HepG2 (cell line): Measurements from ENCODE around the gene IL26. TPM values are rescaled to one million over a fixed set of nuclear protein-coding genes. Genes with fewer than 3 reads are reported as not detected.

Experiments used
- ATAC-seq: fragments of 200-7000 bp; cut with Tn5 transposase; 3 replicates; pipeline ENCODE4 v1.9.1; 2020; ENCODE audit warnings: mild to moderate bottlenecking, moderate library complexity
- BruUV-seq: library from RNA; stranded (reverse); fragments of 400-500 nt; replicated peaks from 2 replicates; lab custom pipeline; 2021; lab: Mats Ljungman, UMichigan
- CTCF ChIA-PET: fragments of 300-600 bp; formaldehyde crosslinking; extraction: SDS; loops from one replicate; lab custom pipeline; 2021; ENCODE audit warnings: low total read pairs, inconsistent platforms, low intra/inter-chr PET ratio; lab: Yijun Ruan, JAX
- POLR2A ChIA-PET: fragments of 350-600 bp; sonication (Branson Sonifier 250); formaldehyde crosslinking; loops from one replicate; lab custom pipeline; 2020; ENCODE audit warnings: antibody characterized with exemption, inconsistent platforms; lab: Yijun Ruan, JAX
- DNase-seq: peaks from one replicate; pipeline ENCODE4 v3.0.0-alpha.2; 2015; ENCODE audit warnings: low spot score
- FAIRE-seq: peaks from 3 replicates; lab custom pipeline; 2011; peaks lifted over from hg19 to GRCh38; lab: Jason Lieb, UNC
- H2AFZ ChIP-seq: one replicate; pipeline ENCODE4 v1.6.1; 2011; ENCODE audit warnings: low read length, inconsistent platforms
- H3K27ac ChIP-seq: fragments of 300-600 bp; 3 replicates; pipeline ENCODE4 v1.8.0; 2011; ENCODE audit warnings: mixed run types, mild to moderate bottlenecking, mixed read lengths, low read length, inconsistent platforms; ENCODE audit not compliant: insufficient read depth; ENCODE audit errors: extremely low read length
- H3K27me3 ChIP-seq, 2 experiments: fragments of 200-600 bp in 1 of 2; 2 replicates in 1 of 2; 3 replicates in 1 of 2; pipeline versions ENCODE4 v1.6.0 to v1.8.0; 2011; ENCODE audit warnings: low read length in 2 of 2, mild to moderate bottlenecking in 2 of 2, moderate library complexity in 2 of 2, inconsistent platforms in 1 of 2; ENCODE audit not compliant: insufficient read depth in 2 of 2, control insufficient read depth in 1 of 2
- H3K36me3 ChIP-seq, 2 experiments: fragments of 200-600 bp in 1 of 2; replicated peaks in 1 of 2; 2 replicates in 1 of 2; 3 replicates in 1 of 2; pipeline versions ENCODE4 v1.5.1 to v1.8.0; 2011; ENCODE audit warnings: low read length in 2 of 2, inconsistent platforms in 1 of 2; ENCODE audit not compliant: insufficient read depth in 2 of 2, control insufficient read depth in 1 of 2
- H3K4me1 ChIP-seq: 2 replicates; pipeline ENCODE4 v1.5.1; 2012; ENCODE audit warnings: low read length, inconsistent platforms; ENCODE audit not compliant: insufficient read depth
- H3K4me2 ChIP-seq: 2 replicates; pipeline ENCODE4 v1.6.0; 2011; ENCODE audit warnings: low read depth, low read length, inconsistent platforms
- H3K4me3 ChIP-seq, 3 experiments: fragments of 200-600 bp in 1 of 3; sonication (generic), shearing (Covaris generic) in 1 of 3; replicated peaks in 1 of 3; 2 replicates each; pipeline ENCODE4 v1.5.1; 2011 to 2016; ENCODE audit warnings: low read length in 3 of 3, inconsistent platforms in 2 of 3, low read depth in 2 of 3, mild to moderate bottlenecking in 2 of 3, control low read depth in 1 of 3, mixed read lengths in 1 of 3; ENCODE audit not compliant: insufficient read depth in 1 of 3
- H3K79me2 ChIP-seq: one replicate; pipeline ENCODE4 v1.6.1; 2011; ENCODE audit warnings: low read length, inconsistent platforms; ENCODE audit not compliant: insufficient read depth
- H3K9ac ChIP-seq: 2 replicates; pipeline ENCODE4 v1.6.0; 2011; ENCODE audit warnings: mild to moderate bottlenecking, low read depth, low read length, inconsistent platforms; ENCODE audit not compliant: insufficient read depth
- H3K9me3 ChIP-seq: 2 replicates; pipeline ENCODE4 v1.5.1; 2012; ENCODE audit warnings: mild to moderate bottlenecking, low read length
- H4K20me1 ChIP-seq: 2 replicates; pipeline ENCODE4 v1.6.0; 2011; ENCODE audit warnings: inconsistent platforms, mild to moderate bottlenecking, low read length, moderate library complexity; ENCODE audit not compliant: insufficient read depth
- CEBPG ChIP-seq: IDR thresholded peaks from 2 replicates; pipeline ENCODE4 v1.6.1; 2016
- CENPBD1 ChIP-seq: sonication (generic); formaldehyde crosslinking; IDR thresholded peaks from 2 replicates; pipeline ENCODE4 v1.8.0; 2022; ENCODE audit warnings: missing genetic modification reagents, low read depth, mild to moderate bottlenecking, borderline replicate concordance
- MXI1 ChIP-seq: IDR thresholded peaks from 3 replicates; pipeline ENCODE4 v1.6.1; 2012; ENCODE audit warnings: low read depth, low read length, inconsistent platforms, borderline replicate concordance
- NR2F2 ChIP-seq: IDR thresholded peaks from 2 replicates; pipeline ENCODE4 v1.6.1; 2012; ENCODE audit warnings: low read depth, inconsistent platforms, borderline replicate concordance
- PRDM4 ChIP-seq: sonication (generic); formaldehyde crosslinking; IDR thresholded peaks from 2 replicates; pipeline ENCODE4 v1.9.0; 2021; ENCODE audit warnings: missing genetic modification reagents, borderline replicate concordance
- RXRB ChIP-seq: IDR thresholded peaks from 2 replicates; pipeline ENCODE4 v1.6.1; 2016; ENCODE audit warnings: borderline replicate concordance, missing genetic modification reagents, missing compliant biosample characterization
- ZNF687 ChIP-seq: sonication (generic); formaldehyde crosslinking; IDR thresholded peaks from 2 replicates; pipeline ENCODE4 v1.5.1; 2020; ENCODE audit warnings: mild to moderate bottlenecking, missing genetic modification reagents, moderate library complexity
- WGBS: methylation state at CpG from one replicate; pipeline ENCODE4 v1.1.6; 2017; ENCODE audit warnings: low lambda C conversion rate; 5-methylcytosine and 5-hydroxymethylcytosine counted together
- in situ Hi-C: cut with HindIII; loops from 2 replicates; pipeline ENCODE4 v1.10.0; 2017; ENCODE audit warnings: low pct_unique_long_range_greater_than_20kb; ENCODE audit not compliant: extremely low pct_ligation_motif_present
- intact Hi-C: fragments of 100-400 bp; cut with micrococcal nuclease; formaldehyde crosslinking; loops from one replicate; pipeline ENCODE4 v1.10.0; 2022; ENCODE audit not compliant: unreplicated experiment
- polyA plus RNA-seq, 8 experiments: library from polyadenylated mRNA; depleted of rRNA in 3 of 8; stranded (reverse) in 7 of 8; unstranded in 1 of 8; fragments of >200 nt; fragmentation: Illumina TruSeq in 4 of 8; extraction: Trizol in 4 of 8; gene quantifications; 2 replicates each; pipeline versions ENCODE4 v1.2.1 to v1.2.3, GENCODE V29; 2011 to 2016; ENCODE audit warnings: low read depth in 4 of 8, missing spikeins in 1 of 8, mixed read lengths in 1 of 8; ENCODE audit not compliant: insufficient read depth in 1 of 8
- total RNA-seq, 5 experiments: library from RNA; depleted of rRNA; stranded (reverse); fragments of >200 nt; fragmentation: Illumina TruSeq; extraction: Trizol; gene quantifications; 2 replicates each; pipeline ENCODE4 v1.2.3, GENCODE V29; 2016; ENCODE audit warnings: low read depth in 1 of 5

Gene IL26
- total and polyA plus RNA-seq, 2 of the 13 experiments (the other 11 are each of a cell fraction or from before 2014, with no cell fraction given): not detected

GRCh38 chr12:68203460-68203875 is 22.1 kb downstream of the IL26 start:
- ATAC-seq (no peak), FAIRE-seq (no peak), DNase-seq (no peak)
- 2% methylated on average over 5 of the region's 5 CpGs for WGBS
- Histone ChIP-seq H2AFZ (no peak overlapping the region), H3K4me1 (no peaks in the 10 kb centered on the region), H3K4me3 (no peak overlapping the region), H4K20me1 (no peaks in the 10 kb centered on the region), H3K36me3 (no peaks in the 10 kb centered on the region), H3K9me3 (no peaks in the 10 kb centered on the region), H3K27me3 (no peaks in the 10 kb centered on the region; a peak in 2 of 5 replicates), H3K9ac (no peak overlapping the region), H3K79me2 (no peaks in the 10 kb centered on the region), H3K4me2 (no peak overlapping the region), H3K27ac (no peak overlapping the region)
- in situ Hi-C loops: no loop called here
- intact Hi-C loops: no loop called here
- POLR2A ChIA-PET: no interaction called here
- CTCF ChIA-PET: no interaction called here
- TF ChIP-seq NR2F2 (no peak), CENPBD1 (CRISPR knock-in tag) (no peak), RXRB (CRISPR knock-in tag) (no peak), ZNF687 (CRISPR knock-in tag) (no peak), PRDM4 (CRISPR knock-in tag) (no peak), MXI1 (no peak), CEBPG (CRISPR knock-in tag) (no peak)
- BruUV-seq: no TSS peak
